HG03139 (cell line): ENCODE results near the gene SP140.
"Not testable (repeated sequence)": the region's sequence is repeated elsewhere in the genome, so short reads cannot be mapped to it uniquely, and the experiment has no call there.

Experiments
- ATAC-seq: cut with Tn5 transposase; IDR thresholded peaks from one replicate; pipeline ENCODE4 v1.9.1; 2021; ENCODE audit not compliant: unreplicated experiment

SP140 gene

GRCh38 chr2:230282936-230283335 is 57.4 kb downstream of the SP140 start:
- ATAC-seq = no peak

GRCh38 chr2:230286048-230286447 is 60.5 kb downstream of the SP140 start:
- no peak for ATAC-seq

GRCh38 chr2:230289311-230289710 is 63.8 kb downstream of the SP140 start:
- ATAC-seq = not testable (repeated sequence)

GRCh38 chr2:230295192-230295591 is 69.7 kb downstream of the SP140 start:
- no peak for ATAC-seq

GRCh38 chr2:230296917-230297316 is 71.4 kb downstream of the SP140 start:
- no peak for ATAC-seq

- ATAC-seq = no peak
Measured at GRCh38 chr2:230299618-230300017, 74.1 kb downstream of the SP140 start.

- ATAC-seq = no peak
Measured at GRCh38 chr2:230305416-230306275, 80.1 kb downstream of the SP140 start.

GRCh38 chr2:230306474-230306873 is 80.9 kb downstream of the SP140 start:
- no peak for ATAC-seq

GRCh38 chr2:230307485-230307884 is 81.9 kb downstream of the SP140 start:
- ATAC-seq = no peak

GRCh38 chr2:230308402-230309000 is 83.0 kb downstream of the SP140 start:
- no peak for ATAC-seq

- not testable (repeated sequence) for ATAC-seq
Measured at GRCh38 chr2:230310792-230311191, 85.3 kb downstream of the SP140 start.

GRCh38 chr2:230311634-230312033 is 86.1 kb downstream of the SP140 start:
- ATAC-seq = not testable (repeated sequence)

GRCh38 chr2:230312638-230313037 is 87.1 kb downstream of the SP140 start:
- ATAC-seq = no peak

- ATAC-seq = no peak
Measured at GRCh38 chr2:230317366-230317765, 91.8 kb downstream of the SP140 start.

- peak; percentile 34 for ATAC-seq
Measured at GRCh38 chr2:230318190-230319121, 92.9 kb downstream of the SP140 start.

- peak; percentile 84 for ATAC-seq
Measured at GRCh38 chr2:230319211-230319862, 93.8 kb downstream of the SP140 start.

GRCh38 chr2:230321031-230321430 is 95.5 kb downstream of the SP140 start:
- ATAC-seq = no peak

- no peak for ATAC-seq
Measured at GRCh38 chr2:230322561-230323384, 97.2 kb downstream of the SP140 start.

GRCh38 chr2:230323385-230324106 is 98.0 kb downstream of the SP140 start:
- ATAC-seq = no peak
